Neuronal stem cell (in vitro differentiated cells): ENCODE data around the gene UBB.

ENCODE experiments used
- DNase-seq: peaks from one replicate; pipeline ENCODE4 v3.0.0-alpha.2; 2013; ENCODE audit warnings: low spot score
- H2AFZ ChIP-seq: one replicate; pipeline ENCODE4 v1.6.1; 2013; ENCODE audit warnings: mild to moderate bottlenecking, low read length, inconsistent platforms
- H2AK5ac ChIP-seq: 2 replicates; pipeline ENCODE4 v1.6.1; 2013; ENCODE audit warnings: low read depth, mild to moderate bottlenecking, inconsistent platforms, low read length, moderate library complexity, mixed read lengths
- H2BK120ac ChIP-seq: 2 replicates; pipeline ENCODE4 v1.6.1; 2013; ENCODE audit warnings: low read depth, mild to moderate bottlenecking, inconsistent platforms, low read length, moderate library complexity, mixed read lengths
- H2BK12ac ChIP-seq: one replicate; pipeline ENCODE4 v1.6.1; 2013; ENCODE audit warnings: low read length, inconsistent platforms
- H2BK15ac ChIP-seq: 2 replicates; pipeline ENCODE4 v1.6.1; 2013; ENCODE audit warnings: mild to moderate bottlenecking, low read length, inconsistent platforms, mixed read lengths
- H2BK5ac ChIP-seq: one replicate; pipeline ENCODE4 v1.6.1; 2013; ENCODE audit warnings: inconsistent platforms, mild to moderate bottlenecking, low read length, moderate library complexity
- H3K14ac ChIP-seq: one replicate; pipeline ENCODE4 v1.6.1; 2013; ENCODE audit warnings: low read length, inconsistent platforms
- H3K18ac ChIP-seq: 2 replicates; pipeline ENCODE4 v1.6.1; 2013; ENCODE audit warnings: low read length, inconsistent platforms
- H3K23ac ChIP-seq: 2 replicates; pipeline ENCODE4 v1.6.1; 2013; ENCODE audit warnings: low read depth, mild to moderate bottlenecking, mixed read lengths, low read length, inconsistent platforms; ENCODE audit not compliant: poor library complexity
- H3K27ac ChIP-seq: replicated peaks from 3 replicates; pipeline ENCODE4 v1.5.1; 2013; ENCODE audit warnings: low read length, inconsistent platforms
- H3K27me3 ChIP-seq, 3 experiments: 2 replicates each; pipeline ENCODE4 v1.6.1; 2013; ENCODE audit warnings: low read length in 3 of 3, mild to moderate bottlenecking in 2 of 3, inconsistent platforms in 1 of 3, low read depth in 1 of 3, mixed read lengths in 1 of 3, moderate library complexity in 1 of 3; ENCODE audit not compliant: control insufficient read depth in 3 of 3, insufficient read depth in 3 of 3
- H3K36me3 ChIP-seq, 2 donors: replicated peaks in 1 of 2; 2 replicates each; pipeline ENCODE4 v1.6.1; 2013; ENCODE audit warnings: low read length in 2 of 2; ENCODE audit not compliant: control insufficient read depth in 2 of 2, insufficient read depth in 2 of 2
- H3K4ac ChIP-seq: 2 replicates; pipeline ENCODE4 v1.6.1; 2013; ENCODE audit warnings: inconsistent platforms, mild to moderate bottlenecking, low read length, moderate library complexity
- H3K4me1 ChIP-seq, 2 donors: 1 replicate in 1 of 2; 2 replicates in 1 of 2; pipeline ENCODE4 v1.6.1; 2013; ENCODE audit warnings: low read length in 2 of 2, low read depth in 1 of 2; ENCODE audit not compliant: control insufficient read depth in 2 of 2, insufficient read depth in 1 of 2
- H3K4me2 ChIP-seq: one replicate; pipeline ENCODE4 v1.6.1; 2013; ENCODE audit warnings: mild to moderate bottlenecking, low read length, inconsistent platforms; ENCODE audit not compliant: insufficient read depth, poor library complexity, severe bottlenecking
- H3K4me3 ChIP-seq, 2 donors: 2 replicates each; pipeline ENCODE4 v1.5.1; 2013; ENCODE audit warnings: low read length in 2 of 2, mild to moderate bottlenecking in 2 of 2, inconsistent platforms in 1 of 2, moderate library complexity in 1 of 2
- H3K79me1 ChIP-seq: one replicate; pipeline ENCODE4 v1.6.1; 2013; ENCODE audit warnings: low read depth, mild to moderate bottlenecking, inconsistent platforms, low read length, moderate library complexity
- H3K9ac ChIP-seq: one replicate; pipeline ENCODE4 v1.6.1; 2013; ENCODE audit warnings: mild to moderate bottlenecking, low read depth, low read length, inconsistent platforms; ENCODE audit not compliant: poor library complexity
- H3K9me3 ChIP-seq, 2 donors: replicated peaks in 1 of 2; 2 replicates each; pipeline versions ENCODE3 to v1.6.1; 2013; ENCODE audit warnings: low read length in 2 of 2, mild to moderate bottlenecking in 2 of 2, inconsistent platforms in 1 of 2, low read depth in 1 of 2, mixed read lengths in 1 of 2, moderate library complexity in 1 of 2; ENCODE audit not compliant: control insufficient read depth in 2 of 2, insufficient read depth in 1 of 2
- H4K8ac ChIP-seq: one replicate; pipeline ENCODE4 v1.6.1; 2013; ENCODE audit warnings: low read depth, mild to moderate bottlenecking, inconsistent platforms, low read length, moderate library complexity
- H4K91ac ChIP-seq: one replicate; pipeline ENCODE4 v1.6.1; 2013; ENCODE audit warnings: low read length, low read depth, mild to moderate bottlenecking, inconsistent platforms; ENCODE audit not compliant: poor library complexity
- WGBS, 2 donors: extraction: QIAGEN DNeasy Blood & Tissue Kit; methylation state at CpG; one replicate each; pipeline ENCODE4 v1.1.7; 2013; ENCODE audit warnings: missing lambda C conversion rate in 2 of 2, mixed read lengths in 1 of 2; ENCODE audit not compliant: insufficient read length in 2 of 2, insufficient replicate concordance in 1 of 2; ENCODE audit errors: extremely low coverage in 2 of 2; 5-methylcytosine and 5-hydroxymethylcytosine counted together

Gene UBB

GRCh38 chr17:16430650-16431049 lies 49.8 kb downstream of the UBB start:
- Histone ChIP-seq H4K8ac (no peak overlapping the region), H3K14ac (no peak overlapping the region), H3K23ac (no peak overlapping the region), H3K27me3 (peaks cover 0 to 4% (median 0%) of the 10 kb centered on the region in 3 experiments), H2BK12ac (no peak overlapping the region), H3K79me1 (no peaks in the 10 kb centered on the region), H3K4ac (no peak overlapping the region), H3K27ac (no peak overlapping the region), H3K4me1 (peaks cover 3% of the 10 kb centered on the region in 2 donors), H2BK5ac (no peak overlapping the region), H2AFZ (no peak overlapping the region), H2BK120ac (no peak overlapping the region), H3K9me3 (no peaks in the 10 kb centered on the region), H4K91ac (no peak overlapping the region), H3K18ac (no peak overlapping the region), H3K36me3 (no peaks in the 10 kb centered on the region), H3K4me2 (no peak overlapping the region), H2AK5ac (no peak overlapping the region), H3K4me3 (no peak overlapping the region), H2BK15ac (no peak overlapping the region), H3K9ac (no peak overlapping the region)
- WGBS, 2 donors = no CpG with 5 or more reads among the region's 6 CpGs
- DNase-seq = no peak

DNA sequence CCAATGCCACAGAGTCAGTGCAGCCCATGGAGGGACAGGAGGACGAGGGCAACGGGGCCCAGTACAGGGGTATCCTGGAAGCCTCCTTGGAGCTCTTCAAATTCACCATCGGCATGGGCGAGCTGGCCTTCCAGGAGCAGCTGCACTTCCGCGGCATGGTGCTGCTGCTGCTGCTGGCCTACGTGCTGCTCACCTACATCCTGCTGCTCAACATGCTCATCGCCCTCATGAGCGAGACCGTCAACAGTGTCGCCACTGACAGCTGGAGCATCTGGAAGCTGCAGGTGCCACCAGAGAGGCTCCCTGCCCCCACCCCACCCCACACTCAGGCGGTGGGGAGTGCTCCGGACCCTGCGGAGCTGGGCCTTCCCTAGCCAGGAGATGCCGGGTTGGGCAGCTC lies 51.1 kb downstream of the UBB start:
- H2AFZ ChIP-seq = no peak overlapping the region
- peak overlapping the region; percentile 56 for H3K23ac ChIP-seq
- no peak overlapping the region for H3K27ac ChIP-seq
- peak overlapping the region; percentile 69 for H2AK5ac ChIP-seq
- H3K9me3 ChIP-seq = no peaks in the 10 kb centered on the region
- H3K9ac ChIP-seq = no peak overlapping the region
- peak overlapping the region; percentile 57 for H4K91ac ChIP-seq
- WGBS, 2 donors = no CpG with 5 or more reads among the region's 15 CpGs
- DNase-seq = no peak
- H3K4ac ChIP-seq = no peak overlapping the region
- peaks cover 3% of the 10 kb centered on the region in 2 donors for H3K4me1 ChIP-seq
- H3K18ac ChIP-seq = peak overlapping the region; percentile 50
- H2BK5ac ChIP-seq = no peak overlapping the region
- H3K4me3 ChIP-seq = no peak overlapping the region
- peak overlapping the region; percentile 23 for H2BK12ac ChIP-seq
- no peak overlapping the region for H3K14ac ChIP-seq
- H3K36me3 ChIP-seq = no peaks in the 10 kb centered on the region
- peaks cover 0 to 4% (median 0%) of the 10 kb centered on the region in 3 experiments for H3K27me3 ChIP-seq
- peak overlapping the region; percentile 42 for H2BK15ac ChIP-seq
- no peak overlapping the region for H4K8ac ChIP-seq
- no peaks in the 10 kb centered on the region for H3K79me1 ChIP-seq
- no peak overlapping the region for H2BK120ac ChIP-seq
- H3K4me2 ChIP-seq = no peak overlapping the region
